BJ (cell line): Measurements from ENCODE around the gene PCDH15. TPM values are rescaled to one million over a fixed set of nuclear protein-coding genes. Genes with fewer than 3 reads are reported as not detected.
"Not testable (repeated sequence)": the region's sequence is repeated elsewhere in the genome, so short reads cannot be mapped to it uniquely, and the experiment has no call there.

ENCODE experiments used
- CTCF ChIA-PET: fragments of 350-600 bp; formaldehyde crosslinking; extraction: SDS; loops from one replicate; lab custom pipeline; 2021; ENCODE audit warnings: antibody characterized with exemption, inconsistent platforms; lab: Yijun Ruan, JAX
- POLR2A ChIA-PET: fragments of 300-600 bp; sonication (Branson Sonifier 250); formaldehyde crosslinking; extraction: SDS; loops from one replicate; lab custom pipeline; 2021; ENCODE audit warnings: antibody characterized with exemption; lab: Charles Lee
- DNase-seq: peaks from one replicate; pipeline ENCODE4 v3.0.0-alpha.2; 2011; ENCODE audit warnings: low read depth
- H3K27me3 ChIP-seq: 2 replicates; pipeline ENCODE4 v1.6.0; 2011; ENCODE audit warnings: low read length; ENCODE audit not compliant: control insufficient read depth, insufficient read depth
- H3K36me3 ChIP-seq: 2 replicates; pipeline ENCODE4 v1.5.1; 2011; ENCODE audit warnings: low read length; ENCODE audit not compliant: control insufficient read depth, insufficient read depth
- H3K4me3 ChIP-seq: 2 replicates; pipeline ENCODE4 v1.5.1; 2011; ENCODE audit warnings: low read depth, mild to moderate bottlenecking, control low read depth, low read length
- polyA plus RNA-seq: library from polyadenylated mRNA; depleted of rRNA; stranded (reverse); fragments of >200 nt; gene quantifications from 2 replicates; pipeline ENCODE4 v1.2.3, GENCODE V29; 2011
- TF ChIP-seq, protein P1 (sequence below): IDR thresholded peaks from 2 replicates; pipeline ENCODE4 v1.5.1; 2011; ENCODE audit warnings: low read depth, mild to moderate bottlenecking, control low read depth, inconsistent platforms, low read length, moderate library complexity; ENCODE audit not compliant: insufficient read depth

Gene PCDH15
- polyA plus RNA-seq, 1 experiment: not detected

DNA sequence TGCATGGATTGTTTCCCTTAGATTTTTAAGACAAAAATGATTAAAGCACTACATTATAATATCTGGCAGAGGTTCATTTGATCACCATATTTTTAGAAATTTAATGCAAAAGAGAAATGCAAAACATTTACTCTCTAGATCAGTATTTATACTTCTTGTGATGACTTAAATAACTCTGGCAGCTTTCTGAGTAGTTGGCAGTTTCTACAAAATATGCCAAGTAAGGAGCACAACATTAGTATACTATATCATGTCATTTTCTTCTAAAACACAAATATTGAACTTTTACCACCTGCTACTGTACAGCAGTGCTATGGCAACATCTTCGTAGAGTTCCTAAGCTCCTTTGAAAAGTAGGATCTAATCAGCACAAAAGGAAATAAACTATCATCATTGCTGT lies 275.2 kb downstream of the PCDH15 start:
- TF ChIP-seq, protein P1, sequence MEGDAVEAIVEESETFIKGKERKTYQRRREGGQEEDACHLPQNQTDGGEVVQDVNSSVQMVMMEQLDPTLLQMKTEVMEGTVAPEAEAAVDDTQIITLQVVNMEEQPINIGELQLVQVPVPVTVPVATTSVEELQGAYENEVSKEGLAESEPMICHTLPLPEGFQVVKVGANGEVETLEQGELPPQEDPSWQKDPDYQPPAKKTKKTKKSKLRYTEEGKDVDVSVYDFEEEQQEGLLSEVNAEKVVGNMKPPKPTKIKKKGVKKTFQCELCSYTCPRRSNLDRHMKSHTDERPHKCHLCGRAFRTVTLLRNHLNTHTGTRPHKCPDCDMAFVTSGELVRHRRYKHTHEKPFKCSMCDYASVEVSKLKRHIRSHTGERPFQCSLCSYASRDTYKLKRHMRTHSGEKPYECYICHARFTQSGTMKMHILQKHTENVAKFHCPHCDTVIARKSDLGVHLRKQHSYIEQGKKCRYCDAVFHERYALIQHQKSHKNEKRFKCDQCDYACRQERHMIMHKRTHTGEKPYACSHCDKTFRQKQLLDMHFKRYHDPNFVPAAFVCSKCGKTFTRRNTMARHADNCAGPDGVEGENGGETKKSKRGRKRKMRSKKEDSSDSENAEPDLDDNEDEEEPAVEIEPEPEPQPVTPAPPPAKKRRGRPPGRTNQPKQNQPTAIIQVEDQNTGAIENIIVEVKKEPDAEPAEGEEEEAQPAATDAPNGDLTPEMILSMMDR: no peak
- Histone ChIP-seq H3K4me3 (no peak overlapping the region), H3K27me3 (no peaks in the 10 kb centered on the region), H3K36me3 (no peaks in the 10 kb centered on the region)
- ChIA-PET CTCF (no interaction called here), POLR2A (no interaction called here)
- no peak for DNase-seq

DNA sequence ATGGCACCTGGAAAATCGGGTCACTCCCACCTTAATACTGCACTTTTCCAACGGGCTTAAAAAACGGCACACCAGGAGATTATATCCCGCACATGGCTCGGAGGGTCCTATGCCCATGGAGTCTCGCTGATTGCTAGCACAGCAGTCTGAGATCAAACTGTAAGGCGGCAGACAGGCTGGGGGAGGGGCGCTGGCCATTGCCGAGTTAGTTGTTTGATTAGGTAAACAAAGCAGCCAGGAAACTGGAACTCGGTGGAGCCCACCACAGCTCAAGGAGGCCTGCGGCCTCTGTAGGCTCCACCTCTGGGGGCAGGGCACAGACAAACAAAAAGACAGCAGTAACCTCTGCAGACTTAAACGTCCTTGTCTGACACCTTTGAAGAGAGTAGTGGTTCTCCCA lies 285.8 kb downstream of the PCDH15 start:
- POLR2A ChIA-PET, CTCF ChIA-PET, DNase-seq, H3K36me3 ChIP-seq, H3K4me3 ChIP-seq, H3K27me3 ChIP-seq: not testable (repeated sequence)

DNA sequence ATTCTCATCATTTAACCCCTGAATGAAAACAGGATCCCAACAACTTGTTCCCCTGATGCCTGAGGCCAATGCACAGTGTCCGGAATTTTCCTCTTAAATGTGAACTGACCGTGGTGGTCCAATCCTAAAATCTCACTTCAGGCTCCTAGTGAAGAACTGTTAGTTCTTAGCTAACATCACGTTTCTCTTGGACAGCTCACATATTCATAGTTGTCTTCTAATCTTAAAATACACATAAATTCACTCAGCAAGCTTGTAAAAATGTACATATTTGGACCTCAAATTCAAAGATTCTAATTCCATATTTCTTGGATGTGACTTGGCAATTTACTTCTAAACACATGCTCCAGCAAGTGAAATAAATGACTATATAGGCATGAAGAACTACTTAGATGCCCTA lies 297.2 kb downstream of the PCDH15 start:
- ChIA-PET POLR2A (no interaction called here), CTCF (no interaction called here)
- no peak for DNase-seq
- no peaks in the 10 kb centered on the region for H3K36me3 ChIP-seq
- H3K4me3 ChIP-seq: no peak overlapping the region
- no peaks in the 10 kb centered on the region for H3K27me3 ChIP-seq
- TF ChIP-seq, protein P1: no peak

DNA sequence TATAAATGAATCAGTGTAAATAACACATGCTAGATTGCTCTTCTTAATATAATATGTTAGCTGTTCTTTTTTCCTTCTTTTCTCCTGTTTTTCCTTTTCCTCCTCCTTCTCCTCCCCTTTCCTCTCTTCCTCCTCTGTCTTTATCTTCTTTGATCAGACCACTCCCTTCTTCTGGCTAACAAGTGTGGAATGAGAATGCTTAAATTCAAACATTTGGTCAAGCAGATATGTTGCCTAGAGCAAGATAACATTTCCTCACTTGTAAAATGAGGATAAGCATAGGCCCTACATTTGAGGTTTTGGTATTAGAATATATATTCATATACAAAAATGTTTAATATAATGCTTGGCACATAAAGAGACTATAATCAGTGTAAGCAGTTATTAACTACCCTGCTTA lies 299.1 kb downstream of the PCDH15 start:
- ChIA-PET CTCF (interaction anchor here (0.6 kb wide), 1 partner anchor 310 kb away, joined by 3 read pairs; no protein-coding TSS in a partner anchor), POLR2A (no interaction called here)
- H3K27me3 ChIP-seq: no peaks in the 10 kb centered on the region
- no peak overlapping the region for H3K4me3 ChIP-seq
- no peaks in the 10 kb centered on the region for H3K36me3 ChIP-seq
- TF ChIP-seq, protein P1: no peak
- no peak for DNase-seq

DNA sequence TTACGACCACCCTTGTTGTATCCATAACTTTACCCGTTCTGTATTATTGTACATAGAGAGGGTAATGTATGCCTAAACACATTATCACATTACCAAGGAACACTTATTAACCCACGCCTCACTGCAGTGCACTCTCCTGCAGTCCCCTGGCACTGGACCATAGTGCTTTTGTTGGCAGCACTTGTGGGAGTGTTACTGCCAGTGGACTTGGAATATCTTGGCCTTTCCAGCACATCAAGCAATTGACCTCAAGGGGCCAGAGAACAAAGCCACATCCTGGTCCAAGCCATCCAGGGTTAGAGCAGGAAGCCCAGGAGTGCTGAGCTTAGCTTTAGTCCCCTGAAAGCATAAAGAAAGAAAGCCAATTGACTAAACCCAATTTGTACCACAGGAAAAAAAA lies 304.2 kb downstream of the PCDH15 start:
- ChIA-PET POLR2A (interaction anchor here (0.5 kb wide), 1 partner anchor 772 kb away, joined by 3 read pairs; no protein-coding TSS in a partner anchor), CTCF (interaction anchor here (0.5 kb wide), 1 partner anchor 17 kb away, joined by 4 read pairs; no protein-coding TSS in a partner anchor)
- no peaks in the 10 kb centered on the region for H3K27me3 ChIP-seq
- no peak for DNase-seq
- H3K4me3 ChIP-seq: no peak overlapping the region
- TF ChIP-seq, protein P1: no peak
- no peaks in the 10 kb centered on the region for H3K36me3 ChIP-seq

DNA sequence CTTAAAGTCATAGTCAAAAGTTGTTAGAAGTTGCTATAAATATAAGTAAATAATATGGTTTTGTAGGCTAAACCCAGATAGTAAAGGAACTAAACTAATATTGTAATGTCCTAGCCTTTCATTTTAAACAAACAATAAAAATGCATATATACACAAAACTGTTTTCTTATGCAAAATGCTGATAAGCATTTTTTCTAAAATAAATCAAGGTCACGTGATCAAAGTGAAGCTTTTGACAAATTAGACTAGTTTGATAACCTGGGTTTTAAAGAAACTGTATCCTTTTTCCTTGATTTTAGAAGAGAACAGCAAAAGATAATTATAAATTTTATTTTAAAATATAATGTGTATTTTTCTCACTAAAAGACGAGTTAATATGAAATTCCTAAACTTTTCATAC lies 313.3 kb downstream of the PCDH15 start:
- POLR2A ChIA-PET: no interaction called here
- no peaks in the 10 kb centered on the region for H3K27me3 ChIP-seq
- TF ChIP-seq, protein P1: no peak

More for the DNA sequence above, 313.3 kb downstream of the PCDH15 start:
- CTCF ChIA-PET: no interaction called here
- no peak for DNase-seq
- no peaks in the 10 kb centered on the region for H3K36me3 ChIP-seq
- H3K4me3 ChIP-seq: no peak overlapping the region
